Measurements from ENCODE around the gene SHB.

GRCh38 chr9:38066197-38066913, 2.7 kb downstream of the SHB start:
- TF ChIP-seq POLR2AphosphoS5 (IDR thresholded peaks at IDR 0.05; ENCODE audit: low read depth, low read length) = no peak
- no peak for TF ChIP-seq TAF1 (IDR thresholded peaks at IDR 0.05; ENCODE audit: borderline replicate concordance, insufficient read depth, low read length)
- no peak for TF ChIP-seq SIN3A (IDR thresholded peaks at IDR 0.05; ENCODE audit: borderline replicate concordance, insufficient read depth, low read length)
- no peak for TF ChIP-seq REST (IDR thresholded peaks at IDR 0.05; ENCODE audit: insufficient read depth in 1 of 2, low read depth in 2 of 2, low read length in 2 of 2)
